ENCODE data around the gene POLDIP2. TPM values are rescaled to one million over a fixed set of nuclear protein-coding genes. Genes with fewer than 3 reads are reported as not detected.

Gene POLDIP2
- total and polyA plus RNA-seq, 2 of the 13 experiments (the other 11 are each of a cell fraction or from before 2014, with no cell fraction given) = 85.9 to 114 TPM

GRCh38 chr17:28317966-28318758 is 39.2 kb downstream of the POLDIP2 start (continued):
- TF ChIP-seq ZNF318 (CRISPR knock-in tag; IDR thresholded peaks at IDR 0.05) = no peak
- no peak for TF ChIP-seq POLR2G (IDR thresholded peaks at IDR 0.05; ENCODE audit: low read depth, low read length)
- TF ChIP-seq FOXA1 (IDR thresholded peaks at IDR 0.05) = no peak
- TF ChIP-seq FOXA1 (CRISPR knock-in tag; IDR thresholded peaks at IDR 0.05) = 0 out of 2 replicates have a peak, but pooled peaks have one; percentile 4
- TF ChIP-seq ZNF598 (CRISPR knock-in tag; IDR thresholded peaks at IDR 0.05; ENCODE audit: borderline replicate concordance) = no peak
- TF ChIP-seq, protein P1, sequence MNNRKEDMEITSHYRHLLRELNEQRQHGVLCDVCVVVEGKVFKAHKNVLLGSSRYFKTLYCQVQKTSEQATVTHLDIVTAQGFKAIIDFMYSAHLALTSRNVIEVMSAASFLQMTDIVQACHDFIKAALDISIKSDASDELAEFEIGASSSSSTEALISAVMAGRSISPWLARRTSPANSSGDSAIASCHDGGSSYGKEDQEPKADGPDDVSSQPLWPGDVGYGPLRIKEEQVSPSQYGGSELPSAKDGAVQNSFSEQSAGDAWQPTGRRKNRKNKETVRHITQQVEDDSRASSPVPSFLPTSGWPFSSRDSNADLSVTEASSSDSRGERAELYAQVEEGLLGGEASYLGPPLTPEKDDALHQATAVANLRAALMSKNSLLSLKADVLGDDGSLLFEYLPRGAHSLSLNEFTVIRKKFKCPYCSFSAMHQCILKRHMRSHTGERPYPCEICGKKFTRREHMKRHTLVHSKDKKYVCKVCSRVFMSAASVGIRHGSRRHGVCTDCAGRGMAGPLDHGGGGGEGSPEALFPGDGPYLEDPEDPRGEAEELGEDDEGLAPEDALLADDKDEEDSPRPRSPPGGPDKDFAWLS (CRISPR knock-in tag; IDR thresholded peaks at IDR 0.05; ENCODE audit: borderline replicate concordance) = no peak
- TF ChIP-seq, protein P2, sequence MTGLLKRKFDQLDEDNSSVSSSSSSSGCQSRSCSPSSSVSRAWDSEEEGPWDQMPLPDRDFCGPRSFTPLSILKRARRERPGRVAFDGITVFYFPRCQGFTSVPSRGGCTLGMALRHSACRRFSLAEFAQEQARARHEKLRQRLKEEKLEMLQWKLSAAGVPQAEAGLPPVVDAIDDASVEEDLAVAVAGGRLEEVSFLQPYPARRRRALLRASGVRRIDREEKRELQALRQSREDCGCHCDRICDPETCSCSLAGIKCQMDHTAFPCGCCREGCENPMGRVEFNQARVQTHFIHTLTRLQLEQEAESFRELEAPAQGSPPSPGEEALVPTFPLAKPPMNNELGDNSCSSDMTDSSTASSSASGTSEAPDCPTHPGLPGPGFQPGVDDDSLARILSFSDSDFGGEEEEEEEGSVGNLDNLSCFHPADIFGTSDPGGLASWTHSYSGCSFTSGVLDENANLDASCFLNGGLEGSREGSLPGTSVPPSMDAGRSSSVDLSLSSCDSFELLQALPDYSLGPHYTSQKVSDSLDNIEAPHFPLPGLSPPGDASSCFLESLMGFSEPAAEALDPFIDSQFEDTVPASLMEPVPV (CRISPR knock-in tag; IDR thresholded peaks at IDR 0.05) = no peak
- no peak for TF ChIP-seq TFE3 (CRISPR knock-in tag; IDR thresholded peaks at IDR 0.05)
- TF ChIP-seq, protein P3, sequence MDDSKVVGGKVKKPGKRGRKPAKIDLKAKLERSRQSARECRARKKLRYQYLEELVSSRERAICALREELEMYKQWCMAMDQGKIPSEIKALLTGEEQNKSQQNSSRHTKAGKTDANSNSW (CRISPR knock-in tag; IDR thresholded peaks at IDR 0.05; ENCODE audit: borderline replicate concordance) = no peak
- TF ChIP-seq STAG1 (CRISPR knock-in tag; IDR thresholded peaks at IDR 0.05) = no peak; the same call in 1 of the 2 replicates
- TF ChIP-seq SRF (IDR thresholded peaks at IDR 0.05; ENCODE audit: low read depth, low read length) = no peak
- TF ChIP-seq RAD21 (CRISPR knock-in tag; IDR thresholded peaks at IDR 0.05) = no peak
- no peak for TF ChIP-seq GLI4 (CRISPR knock-in tag; IDR thresholded peaks at IDR 0.05; ENCODE audit: borderline replicate concordance)
- no peak for TF ChIP-seq ZNF572 (CRISPR knock-in tag; IDR thresholded peaks at IDR 0.05)
- peak; percentile 62 for TF ChIP-seq ZNF225 (CRISPR knock-in tag; IDR thresholded peaks at IDR 0.05)
- no peak for TF ChIP-seq ZNF317 (CRISPR knock-in tag; IDR thresholded peaks at IDR 0.05)
